CD4-positive, alpha-beta T cell treated with Interleukin-1 beta for 1 hour (primary cell): Measurements from ENCODE around the gene OSBPL3.
"Not testable (repeated sequence)": the region's sequence is repeated elsewhere in the genome, so short reads cannot be mapped to it uniquely, and the experiment has no call there.

Source experiments
- DNase-seq, 2 donors: peaks; one replicate each; pipeline ENCODE4 v3.0.0-alpha.2; 2020 to 2022

The OSBPL3 gene

GRCh38 chr7:24916463-24917040, 63.4 kb downstream of the OSBPL3 start:
- DNase-seq, result no peak

- no peak for DNase-seq
Observed at GRCh38 chr7:24914465-24914859, 65.5 kb downstream of the OSBPL3 start.

GRCh38 chr7:24913801-24914464, 66.0 kb downstream of the OSBPL3 start:
- DNase-seq, result no peak

DNA sequence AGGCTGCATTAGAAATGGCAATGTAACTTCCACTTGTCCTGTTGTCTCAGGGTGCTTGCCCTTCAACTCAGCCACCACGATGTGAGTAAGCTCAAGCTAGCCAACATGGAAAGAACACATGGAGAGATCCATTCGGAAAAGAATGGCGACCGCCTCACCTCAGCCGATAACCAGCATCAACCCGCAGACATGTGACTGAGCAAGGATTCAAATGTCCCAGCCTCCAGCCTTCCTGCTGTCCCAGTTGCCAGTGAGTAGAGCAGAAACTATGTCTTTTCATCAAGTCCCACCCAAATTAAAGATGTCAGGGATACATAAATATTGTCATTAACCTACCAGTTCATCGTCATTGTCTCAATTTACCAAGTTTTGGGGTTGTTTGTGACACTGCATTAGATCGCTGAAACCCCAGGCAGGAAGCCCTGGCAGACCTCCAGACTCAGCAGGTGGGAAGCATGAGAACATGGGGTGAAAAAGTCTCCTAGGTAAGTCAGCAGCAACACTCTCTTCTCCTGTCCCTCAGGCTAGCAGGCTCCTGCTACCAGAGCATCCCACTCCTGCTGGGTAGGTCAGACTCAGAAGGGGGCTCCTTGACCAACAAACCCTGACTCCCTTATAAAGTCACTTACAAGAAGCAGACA, 67.0 kb downstream of the OSBPL3 start:
- no peak for DNase-seq

- DNase-seq, result no peak
Observed at GRCh38 chr7:24912424-24912823, 67.6 kb downstream of the OSBPL3 start.

GRCh38 chr7:24911213-24911603, 68.8 kb downstream of the OSBPL3 start:
- peak in 1 of 2 donors; percentile 55 for DNase-seq

- DNase-seq, result no peak
Observed at GRCh38 chr7:24910551-24911212, 69.3 kb downstream of the OSBPL3 start.

- DNase-seq, result no peak
Observed at GRCh38 chr7:24908727-24909126, 71.3 kb downstream of the OSBPL3 start.

GRCh38 chr7:24908166-24908565, 71.8 kb downstream of the OSBPL3 start:
- no peak for DNase-seq

DNA sequence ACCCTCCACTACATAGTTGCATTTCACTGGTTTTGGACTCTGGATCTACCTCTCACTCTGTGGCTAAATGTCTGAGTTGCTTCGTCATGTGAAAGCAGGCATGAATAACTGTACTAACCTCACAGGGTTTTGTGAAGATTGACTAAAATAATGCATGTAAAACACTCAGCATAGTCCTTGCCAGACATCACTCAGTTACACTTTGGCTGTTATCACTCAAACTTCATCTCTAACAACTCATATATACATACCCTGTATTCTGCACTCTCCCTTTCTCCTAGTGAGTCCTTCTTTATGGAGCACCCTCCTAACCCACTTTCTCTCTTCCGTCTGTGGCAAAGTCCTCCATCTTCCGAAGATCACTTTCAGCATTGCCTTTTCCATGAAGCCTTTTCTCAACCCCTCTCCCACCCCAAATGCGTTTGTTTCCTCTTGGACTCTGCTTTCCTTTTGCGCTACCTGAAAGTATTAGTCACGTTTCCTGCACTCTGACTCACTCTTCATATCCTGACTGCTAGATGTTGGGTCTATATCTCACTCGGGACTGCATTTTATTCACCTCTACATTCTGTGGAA, 72.6 kb downstream of the OSBPL3 start:
- DNase-seq, result peak in 1 of 2 donors; percentile 46

DNA sequence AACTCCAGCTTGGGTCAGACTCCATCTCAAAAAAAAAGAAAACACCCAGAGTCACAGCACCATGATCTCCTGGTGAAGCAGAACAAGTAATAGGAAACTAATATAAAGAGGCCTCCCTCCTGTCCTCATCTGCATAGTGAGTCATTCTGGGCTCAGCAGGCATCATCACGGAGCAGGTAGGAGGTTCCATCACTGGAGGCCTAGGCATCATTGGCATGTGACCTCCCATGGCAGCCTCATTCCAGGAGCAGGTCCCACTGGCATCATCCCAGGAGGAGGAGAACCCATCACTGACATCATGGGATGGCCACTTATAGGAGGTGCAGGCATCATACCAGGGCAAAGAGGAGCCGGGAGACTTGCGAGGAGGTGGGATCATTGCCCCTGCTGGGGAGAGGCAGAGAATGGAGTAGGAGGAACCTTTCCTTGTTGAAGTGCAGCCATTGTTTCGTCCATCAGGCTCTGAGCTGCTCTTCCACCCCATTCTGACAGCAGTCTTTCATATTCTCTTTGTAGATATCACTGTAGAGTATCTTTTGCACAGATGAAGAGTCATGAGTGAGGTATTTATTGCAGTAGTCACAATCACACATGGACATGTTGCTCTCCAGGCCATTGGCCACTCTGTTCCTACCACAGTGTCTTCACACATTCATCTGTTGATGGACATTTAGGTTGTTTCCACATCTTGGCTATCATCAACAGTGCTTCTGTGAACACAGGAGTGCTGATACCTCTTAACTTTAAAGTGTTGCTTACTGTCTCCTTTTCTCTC, 73.8 kb downstream of the OSBPL3 start:
- DNase-seq, result no peak

DNA sequence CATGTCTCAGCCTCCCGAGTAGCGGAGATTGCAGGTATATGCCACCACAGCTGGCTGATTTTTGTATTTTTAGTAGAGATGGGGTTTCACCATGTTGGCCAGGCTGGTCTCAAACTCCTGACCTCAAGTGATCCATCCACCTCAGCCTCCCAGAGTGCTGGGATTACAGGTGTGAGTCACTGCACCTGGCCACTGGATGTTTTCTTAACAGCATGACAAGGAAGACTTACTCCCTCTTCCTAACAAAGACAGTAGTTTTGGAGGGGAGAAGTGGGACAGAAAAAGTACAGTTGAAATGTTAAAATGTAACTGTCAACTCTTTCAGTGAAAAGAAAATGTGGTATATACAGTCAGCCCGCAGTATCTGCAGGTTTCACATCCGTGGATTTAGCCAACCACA, 76.0 kb downstream of the OSBPL3 start:
- not testable (repeated sequence) for DNase-seq

DNA sequence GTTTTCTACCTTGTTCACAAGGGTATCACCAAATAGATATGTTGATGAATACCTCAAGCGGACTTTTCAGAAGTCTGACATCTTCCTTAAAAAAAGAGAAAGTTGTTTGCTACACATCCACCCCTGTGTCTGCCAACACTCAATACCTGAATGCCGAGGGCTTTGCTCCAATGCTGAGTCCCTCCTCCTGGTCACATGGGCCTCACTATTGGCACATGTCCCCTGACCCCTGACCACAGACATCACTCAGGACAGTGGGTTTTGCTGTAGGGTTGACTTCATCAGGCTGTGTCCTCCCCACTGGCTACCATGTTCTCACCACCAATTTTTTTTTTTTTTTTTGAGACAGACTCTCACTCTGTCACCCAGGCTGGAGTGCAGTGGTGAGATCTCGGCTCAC, 76.4 kb downstream of the OSBPL3 start:
- no peak for DNase-seq

- DNase-seq, result no peak
Observed at GRCh38 chr7:24902931-24903330, 77.0 kb downstream of the OSBPL3 start.

DNA sequence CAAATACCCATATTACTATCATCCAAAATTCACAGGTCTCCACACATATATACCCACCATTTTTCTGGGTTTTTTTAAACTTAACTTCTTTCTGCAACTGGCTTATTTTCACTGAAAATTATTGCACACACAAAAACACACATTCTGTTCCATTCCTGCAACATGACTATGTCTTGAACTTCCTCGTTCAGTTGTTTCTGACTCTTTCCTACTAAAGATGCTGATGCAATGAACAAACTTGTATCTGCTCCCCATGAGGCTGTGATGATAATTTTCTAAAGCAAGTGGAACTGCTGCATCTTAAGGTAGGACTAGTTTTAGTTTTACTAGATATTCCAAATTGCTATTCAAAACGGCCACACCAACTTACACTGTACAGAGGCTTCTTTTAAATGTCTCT, 77.7 kb downstream of the OSBPL3 start:
- no peak for DNase-seq

DNA sequence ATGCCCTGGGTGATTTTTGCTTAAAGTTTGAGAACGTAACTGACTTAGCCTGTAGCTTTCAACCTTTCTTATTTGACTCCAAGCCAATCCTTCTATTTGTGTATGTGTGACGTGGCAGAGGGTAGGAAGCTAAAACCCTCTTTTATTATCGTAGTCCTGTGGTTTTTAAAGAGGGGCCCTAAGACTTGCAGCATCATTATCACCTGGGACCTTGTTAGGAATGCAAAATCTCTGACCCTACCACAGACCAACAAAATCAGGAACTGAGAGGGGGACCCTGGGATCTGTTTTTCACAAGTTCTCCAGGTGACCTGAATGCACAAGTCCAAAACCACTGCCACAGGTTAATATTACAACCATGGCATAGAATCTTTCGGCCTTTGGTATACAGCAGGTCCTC, 80.1 kb downstream of the OSBPL3 start:
- DNase-seq, result no peak

DNA sequence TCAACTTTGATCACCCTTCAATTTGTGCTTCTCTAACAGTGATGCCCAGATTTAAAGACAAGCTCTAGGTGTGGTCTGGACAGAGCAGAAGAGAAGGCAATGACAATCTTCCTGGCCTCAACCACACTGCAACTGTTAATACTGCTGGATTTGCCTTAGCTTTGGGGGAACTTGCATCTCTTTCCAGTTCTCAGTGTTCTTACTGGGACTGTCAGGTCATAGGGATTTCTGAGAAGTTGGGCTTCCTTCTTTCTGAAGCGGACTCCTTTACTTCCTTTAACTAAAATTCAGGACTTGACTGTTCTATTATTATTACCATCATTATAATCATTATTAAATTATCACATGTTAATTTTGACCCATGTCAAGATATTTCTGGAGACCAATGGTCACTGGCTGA, 80.8 kb downstream of the OSBPL3 start:
- no peak for DNase-seq

- peak in 1 of 2 donors; percentile 21 for DNase-seq
Observed at GRCh38 chr7:24898691-24899090, 81.3 kb downstream of the OSBPL3 start.

DNA sequence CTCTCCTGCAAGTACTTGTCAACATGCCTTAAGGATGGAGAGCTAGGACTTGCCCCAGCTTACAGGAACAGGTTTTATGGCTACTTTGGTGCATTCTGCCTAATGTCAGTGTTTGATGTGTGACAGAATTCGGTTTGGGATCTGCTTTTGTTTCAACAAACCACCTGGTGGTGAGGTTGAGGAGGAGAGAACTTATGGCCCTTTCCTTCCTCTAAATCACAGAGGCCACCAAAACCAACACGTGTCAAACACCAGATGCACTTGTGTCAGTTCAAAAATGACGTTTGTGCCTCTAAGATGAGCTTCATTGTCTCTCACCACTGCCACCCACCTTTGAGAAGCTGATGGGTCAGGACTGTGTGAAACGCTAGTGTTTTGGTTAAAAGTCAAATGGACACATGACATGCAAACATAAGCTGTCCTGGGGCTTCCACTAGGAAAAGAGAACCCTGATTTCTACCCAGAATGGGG, 83.9 kb downstream of the OSBPL3 start:
- peak in 1 of 2 donors; percentile 11 for DNase-seq

GRCh38 chr7:24894429-24895221, 85.4 kb downstream of the OSBPL3 start:
- no peak for DNase-seq

GRCh38 chr7:24891311-24891735, 88.7 kb downstream of the OSBPL3 start:
- no peak for DNase-seq

DNA sequence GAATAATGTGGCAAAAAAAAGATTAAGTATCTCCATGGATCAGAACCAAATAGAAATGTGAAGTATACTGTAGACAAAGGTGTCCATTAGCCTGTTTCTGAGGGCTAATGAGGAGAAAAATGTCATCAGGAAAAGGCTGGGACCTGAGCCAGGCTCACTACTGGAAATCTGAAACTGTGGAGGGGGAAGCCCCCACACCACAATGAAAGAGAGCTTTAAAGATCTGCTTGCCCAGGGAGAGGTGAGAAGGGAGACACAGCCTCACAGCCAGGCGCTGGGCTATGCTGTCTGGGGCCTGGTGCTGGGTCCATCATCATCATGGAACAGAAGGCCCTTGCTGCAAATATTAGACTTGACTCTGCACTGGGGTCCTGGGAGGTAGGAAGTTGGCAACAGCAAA, 90.4 kb downstream of the OSBPL3 start:
- DNase-seq, result no peak
